HepG2 (cell line): Measurements from ENCODE around the gene MMP24OS. TPM values are rescaled to one million over a fixed set of nuclear protein-coding genes. Genes with fewer than 3 reads are reported as not detected.

ENCODE experiments used
- ARHGAP35 ChIP-seq: sonication (generic); formaldehyde crosslinking; IDR thresholded peaks from 2 replicates; pipeline ENCODE4 v1.9.0; 2022; ENCODE audit warnings: mild to moderate bottlenecking, inconsistent platforms, moderate library complexity, missing genetic modification reagents, borderline replicate concordance
- ARID3A ChIP-seq: IDR thresholded peaks from 2 replicates; pipeline ENCODE4 v1.6.1; 2012; ENCODE audit warnings: low read depth, low read length, improper control_type of control experiment
- ATF7-NPFF ChIP-seq: sonication (generic); formaldehyde crosslinking; IDR thresholded peaks from 2 replicates; pipeline ENCODE4 v1.8.1; 2023; ENCODE audit warnings: mild to moderate bottlenecking, low read depth, missing genetic modification reagents, moderate library complexity
- DR1 ChIP-seq: sonication (generic); formaldehyde crosslinking; IDR thresholded peaks from 2 replicates; pipeline ENCODE4 v1.8.0; 2021; ENCODE audit warnings: mild to moderate bottlenecking, missing genetic modification reagents, inconsistent platforms
- ELK4 ChIP-seq: sonication (generic); formaldehyde crosslinking; IDR thresholded peaks from 2 replicates; pipeline ENCODE4 v1.9.0; 2021; ENCODE audit warnings: missing genetic modification reagents, borderline replicate concordance
- FOXA1 ChIP-seq, 2 experiments: fragments of 450-650 bp in 1 of 2; sonication (generic) in 1 of 2; formaldehyde crosslinking in 1 of 2; IDR thresholded peaks; 2 replicates each; pipeline versions ENCODE4 v1.4.0 to v1.6.1; 2016 to 2020; ENCODE audit warnings: missing genetic modification reagents in 1 of 2
- GLI4 ChIP-seq: sonication (generic); formaldehyde crosslinking; IDR thresholded peaks from 2 replicates; pipeline ENCODE4 v1.5.1; 2020; ENCODE audit warnings: missing genetic modification reagents, mild to moderate bottlenecking, moderate library complexity, borderline replicate concordance
- HOXA9 ChIP-seq: sonication (generic); formaldehyde crosslinking; IDR thresholded peaks from 2 replicates; pipeline ENCODE4 v1.8.1; 2022; ENCODE audit warnings: missing genetic modification reagents, mild to moderate bottlenecking, moderate library complexity, borderline replicate concordance
- IRF2 ChIP-seq: IDR thresholded peaks from 2 replicates; pipeline ENCODE4 v1.6.1; 2018; ENCODE audit warnings: missing genetic modification reagents, missing compliant biosample characterization
- KDM2A ChIP-seq: sonication (generic); formaldehyde crosslinking; IDR thresholded peaks from 2 replicates; pipeline ENCODE4 v1.4.0; 2020; ENCODE audit warnings: low read depth, missing genetic modification reagents, borderline replicate concordance
- POLR2A ChIP-seq, 2 experiments: IDR thresholded peaks; 2 replicates each; pipeline ENCODE4 v1.6.1; 2011; ENCODE audit warnings: low read depth in 2 of 2, low read length in 2 of 2, mild to moderate bottlenecking in 1 of 2, moderate library complexity in 1 of 2; ENCODE audit not compliant: insufficient read depth in 1 of 2
- POLR2G ChIP-seq: fragments of 200-400 bp; formaldehyde crosslinking; IDR thresholded peaks from 2 replicates; pipeline ENCODE4 v1.6.1; 2018; ENCODE audit warnings: mild to moderate bottlenecking, low read depth, low read length, moderate library complexity
- RBM22 ChIP-seq: fragments of 200-400 bp; formaldehyde crosslinking; optimal IDR thresholded peaks from 2 replicates; pipeline ENCODE3; 2017; ENCODE audit warnings: mild to moderate bottlenecking, low read length, moderate library complexity
- SNAPC2 ChIP-seq: sonication (generic); formaldehyde crosslinking; IDR thresholded peaks from 2 replicates; pipeline ENCODE4 v1.8.1; 2022; ENCODE audit warnings: mild to moderate bottlenecking, missing genetic modification reagents
- THAP11 ChIP-seq: IDR thresholded peaks from 2 replicates; pipeline ENCODE4 v1.6.1; 2016; ENCODE audit warnings: missing biosample characterization, missing genetic modification reagents
- ZBTB46 ChIP-seq: sonication (generic); formaldehyde crosslinking; IDR thresholded peaks from 2 replicates; pipeline ENCODE4 v1.4.0; 2020; ENCODE audit warnings: mild to moderate bottlenecking, missing genetic modification reagents, borderline replicate concordance
- ZFP36L1 ChIP-seq: sonication (generic); formaldehyde crosslinking; IDR thresholded peaks from 2 replicates; pipeline ENCODE4 v1.8.0; 2022; ENCODE audit warnings: mild to moderate bottlenecking, missing genetic modification reagents, moderate library complexity
- ZFP36L2 ChIP-seq: sonication (generic); formaldehyde crosslinking; IDR thresholded peaks from 2 replicates; pipeline ENCODE4 v1.4.0; 2020; ENCODE audit warnings: missing genetic modification reagents
- ZNF251 ChIP-seq: sonication (generic); formaldehyde crosslinking; IDR thresholded peaks from 2 replicates; pipeline ENCODE4 v1.9.0; 2021; ENCODE audit warnings: mild to moderate bottlenecking, missing genetic modification reagents
- ZNF280B ChIP-seq: sonication (generic); formaldehyde crosslinking; IDR thresholded peaks from 2 replicates; pipeline ENCODE4 v1.5.0; 2020; ENCODE audit warnings: missing genetic modification reagents, mild to moderate bottlenecking, borderline replicate concordance
- ZNF282 ChIP-seq: fragments of 450-650 bp; IDR thresholded peaks from 2 replicates; pipeline ENCODE4 v1.6.1; 2018; ENCODE audit not compliant: partially characterized antibody
- ZNF570 ChIP-seq: sonication (generic); formaldehyde crosslinking; IDR thresholded peaks from 2 replicates; pipeline ENCODE4 v1.4.0; 2020; ENCODE audit warnings: mild to moderate bottlenecking, missing genetic modification reagents, borderline replicate concordance
- ZNF577 ChIP-seq: sonication (generic); formaldehyde crosslinking; IDR thresholded peaks from 2 replicates; pipeline ENCODE4 v1.4.0; 2020; ENCODE audit warnings: mild to moderate bottlenecking, low read depth, missing genetic modification reagents, borderline replicate concordance
- polyA plus RNA-seq, 8 experiments: library from polyadenylated mRNA; depleted of rRNA in 3 of 8; stranded (reverse) in 7 of 8; unstranded in 1 of 8; fragments of >200 nt; fragmentation: Illumina TruSeq in 4 of 8; extraction: Trizol in 4 of 8; gene quantifications; 2 replicates each; pipeline versions ENCODE4 v1.2.1 to v1.2.3, GENCODE V29; 2011 to 2016; ENCODE audit warnings: low read depth in 4 of 8, missing spikeins in 1 of 8, mixed read lengths in 1 of 8; ENCODE audit not compliant: insufficient read depth in 1 of 8
- total RNA-seq, 5 experiments: library from RNA; depleted of rRNA; stranded (reverse); fragments of >200 nt; fragmentation: Illumina TruSeq; extraction: Trizol; gene quantifications; 2 replicates each; pipeline ENCODE4 v1.2.3, GENCODE V29; 2016; ENCODE audit warnings: low read depth in 1 of 5

The MMP24OS gene
- total and polyA plus RNA-seq, 2 of the 13 experiments (the other 11 are each of a cell fraction or from before 2014, with no cell fraction given), result 6.0 to 8.5 TPM

- TF ChIP-seq ZBTB46 (CRISPR knock-in tag), result no peak
- TF ChIP-seq ELK4 (CRISPR knock-in tag), result no peak
- peak; percentile 35; the same call in 1 of the 2 replicates for TF ChIP-seq ARHGAP35 (CRISPR knock-in tag)
- no peak for TF ChIP-seq FOXA1 (IDR thresholded peaks at IDR 0.05)
- TF ChIP-seq FOXA1 (CRISPR knock-in tag; IDR thresholded peaks at IDR 0.05), result no peak
- no peak for TF ChIP-seq ZFP36L1 (CRISPR knock-in tag)
- TF ChIP-seq ZNF251 (CRISPR knock-in tag), result no peak
- no peak for TF ChIP-seq IRF2 (CRISPR knock-in tag)
- TF ChIP-seq POLR2A (IDR thresholded peaks at IDR 0.05; ENCODE audit: insufficient read depth in 1 of 2, low read depth in 2 of 2, low read length in 2 of 2), result peak in 1 of 2 experiments; percentile 46; a peak in 2 of 4 replicates
- TF ChIP-seq ATF7-NPFF (CRISPR knock-in tag), result no peak
- TF ChIP-seq ZNF577 (CRISPR knock-in tag), result no peak
- TF ChIP-seq THAP11 (CRISPR knock-in tag), result no peak
- TF ChIP-seq SNAPC2 (CRISPR knock-in tag), result no peak
- TF ChIP-seq GLI4 (CRISPR knock-in tag), result no peak
- no peak for TF ChIP-seq KDM2A (CRISPR knock-in tag)
- 0 out of 2 replicates have a peak, but pooled peaks have one; percentile 22 for TF ChIP-seq ZNF280B (CRISPR knock-in tag)
- no peak for TF ChIP-seq ARID3A
- TF ChIP-seq RBM22, result peak; percentile 36
- TF ChIP-seq POLR2G, result peak; percentile 31; the same call in 1 of the 2 replicates
- no peak for TF ChIP-seq ZFP36L2 (CRISPR knock-in tag)
- TF ChIP-seq HOXA9 (CRISPR knock-in tag), result no peak
- TF ChIP-seq ZNF282, result no peak
- TF ChIP-seq DR1, result no peak
- no peak for TF ChIP-seq ZNF570 (CRISPR knock-in tag)
These were observed 795 bp downstream of the MMP24OS start (continued) for GRCh38 chr20:35277127-35277526.
